ENCODE results near the gene PLIN3.
"Not testable (repeated sequence)": the region's sequence is repeated elsewhere in the genome, so short reads cannot be mapped to it uniquely, and the experiment has no call there.

Gene PLIN3

GRCh38 chr19:4892962-4893361 is 25.5 kb upstream of the PLIN3 start:
- DNase-seq (ENCODE audit: low read depth in 2 of 3, low spot score in 1 of 3) = not testable (repeated sequence)

- no peak for DNase-seq (ENCODE audit: low read depth in 2 of 3, low spot score in 1 of 3)
These were observed 23.6 kb upstream of the PLIN3 start for GRCh38 chr19:4891066-4891465.

- no peak for DNase-seq (ENCODE audit: low read depth in 2 of 3, low spot score in 1 of 3)
These were observed 21.8 kb upstream of the PLIN3 start for GRCh38 chr19:4889034-4889815.

GRCh38 chr19:4887803-4888202 is 20.3 kb upstream of the PLIN3 start:
- not testable (repeated sequence) for DNase-seq (ENCODE audit: low read depth in 2 of 3, low spot score in 1 of 3)

GRCh38 chr19:4884993-4885392 is 17.5 kb upstream of the PLIN3 start:
- not testable (repeated sequence) for DNase-seq (ENCODE audit: low read depth in 2 of 3, low spot score in 1 of 3)

- DNase-seq (ENCODE audit: low read depth in 2 of 3, low spot score in 1 of 3) = not testable (repeated sequence)
These were observed 15.4 kb upstream of the PLIN3 start for GRCh38 chr19:4882874-4883273.

- DNase-seq (ENCODE audit: low read depth in 2 of 3, low spot score in 1 of 3) = no peak
These were observed 11.6 kb upstream of the PLIN3 start for GRCh38 chr19:4879041-4879440.

- no peak for DNase-seq (ENCODE audit: low read depth in 2 of 3, low spot score in 1 of 3)
These were observed 11.1 kb upstream of the PLIN3 start for GRCh38 chr19:4878491-4878968.

- no peak for DNase-seq (ENCODE audit: low read depth in 2 of 3, low spot score in 1 of 3)
These were observed 10.5 kb upstream of the PLIN3 start for GRCh38 chr19:4877753-4878490.

GRCh38 chr19:4873930-4874329 is 6.5 kb upstream of the PLIN3 start:
- no peak for DNase-seq (ENCODE audit: low read depth in 2 of 3, low spot score in 1 of 3)

GRCh38 chr19:4871711-4872110 is 4.2 kb upstream of the PLIN3 start:
- DNase-seq (ENCODE audit: low read depth in 2 of 3, low spot score in 1 of 3) = no peak

GRCh38 chr19:4870025-4870700 is 2.7 kb upstream of the PLIN3 start:
- DNase-seq (ENCODE audit: low read depth in 2 of 3, low spot score in 1 of 3) = peak in 1 of 3 donors; percentile 11

- DNase-seq (ENCODE audit: low read depth in 2 of 3, low spot score in 1 of 3) = no peak
These were observed 893 bp upstream of the PLIN3 start for GRCh38 chr19:4868286-4868834.

GRCh38 chr19:4866595-4867424 is 657 bp downstream of the PLIN3 start:
- DNase-seq (ENCODE audit: low read depth in 2 of 3, low spot score in 1 of 3) = peak in 1 of 3 donors; percentile 24

GRCh38 chr19:4861147-4861546 is 6.3 kb downstream of the PLIN3 start:
- no peak for DNase-seq (ENCODE audit: low read depth in 2 of 3, low spot score in 1 of 3)

- DNase-seq (ENCODE audit: low read depth in 2 of 3, low spot score in 1 of 3) = no peak
These were observed 7.8 kb downstream of the PLIN3 start for GRCh38 chr19:4859697-4860096.

- DNase-seq (ENCODE audit: low read depth in 2 of 3, low spot score in 1 of 3) = not testable (repeated sequence)
These were observed 11.0 kb downstream of the PLIN3 start for GRCh38 chr19:4856468-4856867.

- DNase-seq (ENCODE audit: low read depth in 2 of 3, low spot score in 1 of 3) = not testable (repeated sequence)
These were observed 14.0 kb downstream of the PLIN3 start for GRCh38 chr19:4853506-4853905.

GRCh38 chr19:4852484-4852883 is 15.0 kb downstream of the PLIN3 start:
- DNase-seq (ENCODE audit: low read depth in 2 of 3, low spot score in 1 of 3) = no peak

- peak; percentile 39 to 77 (median 71) for DNase-seq (ENCODE audit: low read depth in 2 of 3, low spot score in 1 of 3)
These were observed 15.7 kb downstream of the PLIN3 start for GRCh38 chr19:4851551-4852290.

Measured in stimulated activated CD4-positive, alpha-beta T cell treated with anti-CD3 and anti-CD28 coated beads, Interleukin-12 subunit alpha, Interleukin-12 subunit beta, amount 100 ng/mL, for 48 hours (primary cell).